OCI-LY1 (cell line): Measurements from ENCODE around the gene CAB39L.

Source experiments
- EZH2 ChIP-seq: fragments of 200-600 bp; sonication (generic), shearing (Covaris generic); IDR thresholded peaks from 2 replicates; pipeline ENCODE4 v1.8.0; 2017; ENCODE audit warnings: borderline replicate concordance, mixed run types, mild to moderate bottlenecking, antibody characterized with exemption, low read length, moderate library complexity, mixed read lengths
- TF ChIP-seq, protein P1 (sequence below): fragments of 200-600 bp; sonication (generic), shearing (Covaris generic); IDR thresholded peaks from 2 replicates; pipeline ENCODE4 v1.5.1; 2017; ENCODE audit warnings: mild to moderate bottlenecking, antibody characterized with exemption, low read length, moderate library complexity, mixed read lengths

DNA sequence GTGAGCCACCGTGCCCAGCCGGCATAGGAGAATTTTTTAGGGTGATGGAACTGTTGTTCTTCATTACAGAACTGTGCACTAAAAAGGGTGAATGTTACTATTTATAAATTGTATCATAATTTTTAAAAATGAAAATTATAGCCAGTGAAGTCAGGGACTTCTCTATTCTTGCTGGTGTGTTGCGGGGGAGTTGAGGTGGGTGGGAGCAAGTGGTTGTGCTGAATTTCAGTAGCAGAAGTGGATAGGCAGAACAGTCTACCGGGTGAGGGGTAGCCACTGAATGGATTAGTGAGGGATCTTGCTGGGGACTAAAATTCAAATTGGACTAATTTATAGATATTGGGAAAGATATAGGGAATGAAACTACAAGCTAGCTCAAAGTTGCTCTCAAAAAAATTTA, 74.0 kb downstream of the CAB39L start:
- no peak for TF ChIP-seq EZH2
- TF ChIP-seq, protein P1, sequence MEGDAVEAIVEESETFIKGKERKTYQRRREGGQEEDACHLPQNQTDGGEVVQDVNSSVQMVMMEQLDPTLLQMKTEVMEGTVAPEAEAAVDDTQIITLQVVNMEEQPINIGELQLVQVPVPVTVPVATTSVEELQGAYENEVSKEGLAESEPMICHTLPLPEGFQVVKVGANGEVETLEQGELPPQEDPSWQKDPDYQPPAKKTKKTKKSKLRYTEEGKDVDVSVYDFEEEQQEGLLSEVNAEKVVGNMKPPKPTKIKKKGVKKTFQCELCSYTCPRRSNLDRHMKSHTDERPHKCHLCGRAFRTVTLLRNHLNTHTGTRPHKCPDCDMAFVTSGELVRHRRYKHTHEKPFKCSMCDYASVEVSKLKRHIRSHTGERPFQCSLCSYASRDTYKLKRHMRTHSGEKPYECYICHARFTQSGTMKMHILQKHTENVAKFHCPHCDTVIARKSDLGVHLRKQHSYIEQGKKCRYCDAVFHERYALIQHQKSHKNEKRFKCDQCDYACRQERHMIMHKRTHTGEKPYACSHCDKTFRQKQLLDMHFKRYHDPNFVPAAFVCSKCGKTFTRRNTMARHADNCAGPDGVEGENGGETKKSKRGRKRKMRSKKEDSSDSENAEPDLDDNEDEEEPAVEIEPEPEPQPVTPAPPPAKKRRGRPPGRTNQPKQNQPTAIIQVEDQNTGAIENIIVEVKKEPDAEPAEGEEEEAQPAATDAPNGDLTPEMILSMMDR = no peak
